Measurements from ENCODE around the gene TTC22. TPM values are rescaled to one million over a fixed set of nuclear protein-coding genes. Genes with fewer than 3 reads are reported as not detected.

TTC22 gene
- total RNA-seq, 1 donor = not detected

GRCh38 chr1:54846301-54846700 is 45.2 kb upstream of the TTC22 start:
- peaks cover 14% of the 10 kb centered on the region for H3K36me3 ChIP-seq (ENCODE audit: insufficient read depth, low read length)
- no peak for DNase-seq (ENCODE audit: insufficient read length, low spot score, missing footprints)
- H3K9me3 ChIP-seq (ENCODE audit: low read depth, low read length) = no peaks in the 10 kb centered on the region
- peaks cover 18% of the 10 kb centered on the region for H3K4me1 ChIP-seq (ENCODE audit: insufficient read depth, low read length)
- no peaks in the 10 kb centered on the region for H3K79me2 ChIP-seq (ENCODE audit: insufficient read depth, low read length)
- no peak for TF ChIP-seq CTCF (IDR thresholded peaks at IDR 0.05; ENCODE audit: extremely low read depth, low read depth, low read length)
- no peak overlapping the region for H2AFZ ChIP-seq (ENCODE audit: low read length)
- H4K20me1 ChIP-seq (ENCODE audit: insufficient read depth, low read length) = no peaks in the 10 kb centered on the region
- no peaks in the 10 kb centered on the region for H3K27me3 ChIP-seq (ENCODE audit: insufficient read depth, low read length)
- no peak overlapping the region for H3K27ac ChIP-seq (ENCODE audit: low read depth, low read length)
- H3K4me2 ChIP-seq (ENCODE audit: insufficient read depth, low read length) = no peak overlapping the region
- H3K4me3 ChIP-seq (ENCODE audit: insufficient read depth, low read length) = no peak overlapping the region

GRCh38 chr1:54845772-54846171 is 44.6 kb upstream of the TTC22 start:
- no peaks in the 10 kb centered on the region for H3K9me3 ChIP-seq (ENCODE audit: low read depth, low read length)
- TF ChIP-seq CTCF (IDR thresholded peaks at IDR 0.05; ENCODE audit: extremely low read depth, low read depth, low read length) = no peak
- peaks cover 13% of the 10 kb centered on the region for H3K4me1 ChIP-seq (ENCODE audit: insufficient read depth, low read length)
- no peaks in the 10 kb centered on the region for H3K27me3 ChIP-seq (ENCODE audit: insufficient read depth, low read length)
- no peak overlapping the region for H3K27ac ChIP-seq (ENCODE audit: low read depth, low read length)
- H3K4me2 ChIP-seq (ENCODE audit: insufficient read depth, low read length) = no peak overlapping the region
- H3K79me2 ChIP-seq (ENCODE audit: insufficient read depth, low read length) = no peaks in the 10 kb centered on the region
- no peak for DNase-seq (ENCODE audit: insufficient read length, low spot score, missing footprints)
- no peak overlapping the region for H3K4me3 ChIP-seq (ENCODE audit: insufficient read depth, low read length)
- no peaks in the 10 kb centered on the region for H4K20me1 ChIP-seq (ENCODE audit: insufficient read depth, low read length)
- H3K36me3 ChIP-seq (ENCODE audit: insufficient read depth, low read length) = peaks cover 13% of the 10 kb centered on the region
- H2AFZ ChIP-seq (ENCODE audit: low read length) = no peak overlapping the region

GRCh38 chr1:54844564-54844963 is 43.4 kb upstream of the TTC22 start:
- TF ChIP-seq CTCF (IDR thresholded peaks at IDR 0.05; ENCODE audit: extremely low read depth, low read depth, low read length) = no peak
- no peaks in the 10 kb centered on the region for H3K27me3 ChIP-seq (ENCODE audit: insufficient read depth, low read length)

GRCh38 chr1:54843449-54843848 is 42.3 kb upstream of the TTC22 start:
- Histone ChIP-seq H3K9me3 (ENCODE audit: low read depth, low read length) (no peaks in the 10 kb centered on the region), H2AFZ (ENCODE audit: low read length) (no peak overlapping the region)
- no peak for DNase-seq (ENCODE audit: insufficient read length, low spot score, missing footprints)

More at GRCh38 chr1:54844564-54844963, 43.4 kb upstream of the TTC22 start:
- no peak for DNase-seq (ENCODE audit: insufficient read length, low spot score, missing footprints)
- H3K36me3 ChIP-seq (ENCODE audit: insufficient read depth, low read length) = peaks cover 13% of the 10 kb centered on the region
- H2AFZ ChIP-seq (ENCODE audit: low read length) = no peak overlapping the region
- peaks cover 1% of the 10 kb centered on the region for H3K4me1 ChIP-seq (ENCODE audit: insufficient read depth, low read length)
- no peaks in the 10 kb centered on the region for H3K9me3 ChIP-seq (ENCODE audit: low read depth, low read length)
- H3K4me2 ChIP-seq (ENCODE audit: insufficient read depth, low read length) = no peak overlapping the region
- H3K27ac ChIP-seq (ENCODE audit: low read depth, low read length) = no peak overlapping the region
- H4K20me1 ChIP-seq (ENCODE audit: insufficient read depth, low read length) = no peaks in the 10 kb centered on the region
- H3K79me2 ChIP-seq (ENCODE audit: insufficient read depth, low read length) = no peaks in the 10 kb centered on the region
- H3K4me3 ChIP-seq (ENCODE audit: insufficient read depth, low read length) = no peak overlapping the region

More at GRCh38 chr1:54843449-54843848, 42.3 kb upstream of the TTC22 start:
- H4K20me1 ChIP-seq (ENCODE audit: insufficient read depth, low read length) = no peaks in the 10 kb centered on the region
- H3K27me3 ChIP-seq (ENCODE audit: insufficient read depth, low read length) = no peaks in the 10 kb centered on the region
- no peak overlapping the region for H3K4me3 ChIP-seq (ENCODE audit: insufficient read depth, low read length)
- TF ChIP-seq CTCF (IDR thresholded peaks at IDR 0.05; ENCODE audit: extremely low read depth, low read depth, low read length) = no peak
- no peak overlapping the region for H3K4me2 ChIP-seq (ENCODE audit: insufficient read depth, low read length)
- peaks cover 6% of the 10 kb centered on the region for H3K36me3 ChIP-seq (ENCODE audit: insufficient read depth, low read length)
- no peaks in the 10 kb centered on the region for H3K79me2 ChIP-seq (ENCODE audit: insufficient read depth, low read length)
- no peak overlapping the region for H3K27ac ChIP-seq (ENCODE audit: low read depth, low read length)
- H3K4me1 ChIP-seq (ENCODE audit: insufficient read depth, low read length) = no peaks in the 10 kb centered on the region
